ENCODE data around the gene RBM45.

DNA sequence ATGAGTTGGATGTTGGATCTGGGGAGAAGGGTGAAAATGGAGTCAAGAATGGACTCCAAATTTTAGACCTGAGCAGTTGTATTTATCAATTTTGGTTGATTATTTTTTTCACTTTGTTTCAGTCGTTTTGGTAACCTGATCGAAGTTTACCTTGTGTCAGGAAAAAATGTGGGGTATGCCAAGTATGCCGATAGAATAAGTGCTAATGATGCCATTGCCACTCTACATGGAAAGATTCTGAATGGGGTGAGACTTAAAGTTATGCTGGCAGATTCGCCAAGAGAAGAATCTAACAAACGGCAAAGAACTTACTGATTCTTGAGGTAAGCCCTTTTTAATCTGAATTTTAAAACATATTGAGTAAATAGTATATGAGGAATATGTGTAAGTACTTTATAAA lies 13.6 kb downstream of the RBM45 start:
- TF ChIP-seq POLR2A (IDR thresholded peaks at IDR 0.05; ENCODE audit: borderline replicate concordance, extremely low read depth, insufficient read depth, insufficient read length) (no peak), CTCF (IDR thresholded peaks at IDR 0.05 in 2 of 3, conservative IDR thresholded peaks at IDR 0.05 in 1 of 3; ENCODE audit: borderline replicate concordance in 1 of 3, insufficient read depth in 1 of 3, low read depth in 2 of 3, low read length in 2 of 3) (no peak), EZH2 (IDR thresholded peaks at IDR 0.05) (no peak), EGR1 (IDR thresholded peaks at IDR 0.05; ENCODE audit: low read depth) (no peak), ATF3 (IDR thresholded peaks at IDR 0.05) (no peak)

All from HCT116 (cell line).